DMS53 (cell line): ENCODE measurements around the gene SH3PXD2A.

Experiments used
- DNase-seq: peaks from one replicate; lab custom pipeline; 2025; lab: John Stamatoyannopoulos, UW

SH3PXD2A gene

GRCh38 chr10:103720964-103721335 lies 134.4 kb downstream of the SH3PXD2A start:
- peak; percentile 73 for DNase-seq

GRCh38 chr10:103720328-103720963 lies 134.9 kb downstream of the SH3PXD2A start:
- DNase-seq, result no peak

GRCh38 chr10:103719036-103719435 lies 136.3 kb downstream of the SH3PXD2A start:
- DNase-seq, result no peak

- no peak for DNase-seq
These were observed 137.1 kb downstream of the SH3PXD2A start for GRCh38 chr10:103718247-103718620.

GRCh38 chr10:103717341-103718246 lies 137.8 kb downstream of the SH3PXD2A start:
- no peak for DNase-seq

GRCh38 chr10:103716206-103717160 lies 138.9 kb downstream of the SH3PXD2A start:
- peak; percentile 56 for DNase-seq

- no peak for DNase-seq
These were observed 139.9 kb downstream of the SH3PXD2A start for GRCh38 chr10:103715430-103715829.

GRCh38 chr10:103714232-103714891 lies 141.0 kb downstream of the SH3PXD2A start:
- DNase-seq, result no peak

GRCh38 chr10:103713676-103714075 lies 141.7 kb downstream of the SH3PXD2A start:
- no peak for DNase-seq

- DNase-seq, result peak; percentile 80
These were observed 142.4 kb downstream of the SH3PXD2A start for GRCh38 chr10:103712898-103713498.

- no peak for DNase-seq
These were observed 143.2 kb downstream of the SH3PXD2A start for GRCh38 chr10:103712146-103712545.

GRCh38 chr10:103711351-103711994 lies 143.9 kb downstream of the SH3PXD2A start:
- no peak for DNase-seq

GRCh38 chr10:103710490-103710889 lies 144.9 kb downstream of the SH3PXD2A start:
- DNase-seq, result no peak

- no peak for DNase-seq
These were observed 145.9 kb downstream of the SH3PXD2A start for GRCh38 chr10:103709341-103709920.

- DNase-seq, result no peak
These were observed 146.6 kb downstream of the SH3PXD2A start for GRCh38 chr10:103708627-103709288.

GRCh38 chr10:103707956-103708626 lies 147.3 kb downstream of the SH3PXD2A start:
- DNase-seq, result no peak

- peak; percentile 47 for DNase-seq
These were observed 148.6 kb downstream of the SH3PXD2A start for GRCh38 chr10:103706762-103707161.

- DNase-seq, result no peak
These were observed 149.3 kb downstream of the SH3PXD2A start for GRCh38 chr10:103706047-103706446.
